BLaER1 (cell line): ENCODE data around the gene MYT1.

Source experiments
- H3K27ac ChIP-seq: shearing (Covaris generic); formaldehyde crosslinking; 2 replicates; pipeline ENCODE4 v1.8.1; 2022
- H3K27me3 ChIP-seq: shearing (Covaris generic); formaldehyde crosslinking; 2 replicates; pipeline ENCODE4 v1.8.1; 2022
- H3K36me3 ChIP-seq: shearing (Covaris generic); formaldehyde crosslinking; 2 replicates; pipeline ENCODE4 v1.8.1; 2022
- H3K4me1 ChIP-seq: shearing (Covaris generic); formaldehyde crosslinking; 2 replicates; pipeline ENCODE4 v1.8.1; 2022
- H3K4me2 ChIP-seq: shearing (Covaris generic); formaldehyde crosslinking; 2 replicates; pipeline ENCODE4 v1.8.1; 2022
- H3K4me3 ChIP-seq: shearing (Covaris generic); formaldehyde crosslinking; 2 replicates; pipeline ENCODE4 v1.8.1; 2022
- H3K9ac ChIP-seq: shearing (Covaris generic); formaldehyde crosslinking; 2 replicates; pipeline ENCODE4 v1.8.1; 2022
- H3K9me3 ChIP-seq: shearing (Covaris generic); formaldehyde crosslinking; 2 replicates; pipeline ENCODE4 v1.8.1; 2022
- H4K20me1 ChIP-seq: shearing (Covaris generic); formaldehyde crosslinking; 2 replicates; pipeline ENCODE4 v1.8.1; 2022
- Cebpa-rat ChIP-seq: shearing (Covaris generic); IDR thresholded peaks from 2 replicates; pipeline ENCODE4 v1.8.1; 2022

Gene MYT1

DNA sequence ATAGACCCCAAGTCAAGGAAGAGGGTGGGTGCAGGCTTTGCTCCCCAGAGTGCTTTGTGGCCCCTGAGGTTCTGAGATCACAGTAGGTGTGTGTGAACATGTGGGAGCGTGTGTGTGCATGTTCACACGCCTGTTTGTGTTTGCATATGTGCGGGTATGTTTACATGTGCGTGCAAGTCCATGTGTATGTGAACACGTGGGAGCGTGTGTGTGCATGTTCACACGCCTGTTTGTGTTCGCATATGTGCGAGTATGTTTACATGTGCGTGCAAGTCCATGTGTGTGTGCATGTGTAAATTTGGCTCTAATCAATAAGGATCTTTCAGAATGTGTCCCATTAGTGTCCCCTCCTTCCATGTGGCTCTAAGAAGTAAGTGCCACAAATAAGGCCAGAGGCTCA, 49.9 kb downstream of the MYT1 start:
- TF ChIP-seq Cebpa-rat, result no peak
- H3K27ac ChIP-seq, result no peak overlapping the region
- H3K9ac ChIP-seq, result 0 out of 2 replicates have a peak overlapping the region, but pooled peaks have one; percentile 23
- H3K4me1 ChIP-seq, result peaks cover 87% of the 10 kb centered on the region
- H3K4me2 ChIP-seq, result peak overlapping the region; percentile 77
- no peaks in the 10 kb centered on the region for H4K20me1 ChIP-seq
- no peaks in the 10 kb centered on the region for H3K27me3 ChIP-seq
- H3K4me3 ChIP-seq, result no peak overlapping the region
- no peaks in the 10 kb centered on the region for H3K36me3 ChIP-seq
- H3K9me3 ChIP-seq, result no peaks in the 10 kb centered on the region

DNA sequence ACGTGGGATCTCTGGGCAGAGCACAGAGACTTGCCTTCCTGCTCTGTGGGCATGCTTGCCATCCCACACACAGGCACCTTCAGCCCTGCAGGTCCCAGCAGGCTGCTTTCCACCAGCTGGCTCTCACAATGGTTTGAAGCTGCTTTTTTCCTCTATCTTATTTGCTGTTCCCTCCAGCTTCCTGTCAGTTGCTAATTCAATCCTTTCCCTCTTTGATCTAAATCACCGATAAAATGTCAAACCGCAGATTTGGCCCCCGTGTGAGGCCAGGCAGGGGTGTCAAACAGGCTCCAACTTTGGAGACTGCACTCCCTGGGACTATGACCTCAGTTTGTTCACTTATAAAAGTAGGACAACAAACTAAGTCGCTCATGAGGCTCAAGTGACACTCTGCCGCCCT, 50.7 kb downstream of the MYT1 start:
- Histone ChIP-seq H3K4me1 (peaks cover 95% of the 10 kb centered on the region), H3K27ac (peak overlapping the region; percentile 37), H3K9me3 (no peaks in the 10 kb centered on the region), H3K4me3 (no peak overlapping the region), H3K9ac (peak overlapping the region; percentile 23; the same call in 1 of the 2 replicates), H3K4me2 (peak overlapping the region; percentile 77), H3K36me3 (no peaks in the 10 kb centered on the region), H3K27me3 (no peaks in the 10 kb centered on the region), H4K20me1 (no peaks in the 10 kb centered on the region)
- TF ChIP-seq Cebpa-rat, result no peak

DNA sequence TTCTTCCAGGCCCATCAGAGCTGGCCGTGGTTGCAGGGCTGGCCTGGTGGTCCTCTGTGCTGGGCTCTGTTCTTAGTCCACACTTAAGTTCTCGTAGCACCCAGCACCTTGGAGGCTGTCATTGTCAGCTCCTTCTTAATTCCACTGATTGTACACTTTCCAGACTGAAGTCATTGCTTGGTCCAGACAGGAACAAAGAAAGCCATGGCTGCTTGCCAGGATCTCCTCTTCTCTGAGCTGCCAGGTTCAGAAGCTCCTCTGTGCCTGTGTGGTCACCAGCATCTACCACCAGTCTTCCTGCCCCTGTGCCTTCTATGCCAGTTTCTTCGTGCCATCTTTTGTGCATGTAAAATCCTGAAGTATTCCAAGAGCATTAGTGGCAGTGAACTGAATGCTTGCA, 51.8 kb downstream of the MYT1 start:
- H4K20me1 ChIP-seq, result no peaks in the 10 kb centered on the region
- H3K4me3 ChIP-seq, result no peak overlapping the region
- H3K9ac ChIP-seq, result no peak overlapping the region
- no peaks in the 10 kb centered on the region for H3K36me3 ChIP-seq
- H3K4me1 ChIP-seq, result peaks cover 93% of the 10 kb centered on the region
- H3K27me3 ChIP-seq, result no peaks in the 10 kb centered on the region
- no peak for TF ChIP-seq Cebpa-rat
- H3K4me2 ChIP-seq, result peak overlapping the region; percentile 77
- no peaks in the 10 kb centered on the region for H3K9me3 ChIP-seq
- H3K27ac ChIP-seq, result no peak overlapping the region

DNA sequence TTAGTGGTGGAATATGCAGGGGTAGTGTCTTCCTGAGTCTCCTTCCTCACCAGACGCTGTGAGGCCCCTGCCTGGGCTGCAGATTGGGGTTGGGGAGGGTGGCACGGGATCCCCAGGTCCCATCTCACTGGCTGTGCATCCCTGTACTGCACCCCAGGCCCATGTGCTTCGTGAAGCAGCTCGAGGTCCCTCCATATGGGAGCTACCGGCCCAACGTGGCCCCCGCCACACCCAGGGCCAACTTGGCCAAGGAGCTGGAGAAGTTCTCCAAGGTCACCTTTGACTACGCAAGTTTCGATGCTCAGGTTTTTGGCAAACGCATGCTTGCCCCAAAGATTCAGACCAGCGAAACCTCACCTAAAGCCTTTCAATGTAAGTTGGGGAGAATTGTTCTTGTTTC, 52.7 kb downstream of the MYT1 start:
- Histone ChIP-seq H3K27ac (no peak overlapping the region), H3K27me3 (no peaks in the 10 kb centered on the region), H3K9me3 (no peaks in the 10 kb centered on the region), H4K20me1 (no peaks in the 10 kb centered on the region), H3K36me3 (no peaks in the 10 kb centered on the region), H3K4me3 (no peak overlapping the region), H3K9ac (no peak overlapping the region), H3K4me1 (peaks cover 93% of the 10 kb centered on the region), H3K4me2 (peak overlapping the region; percentile 77)
- no peak for TF ChIP-seq Cebpa-rat

DNA sequence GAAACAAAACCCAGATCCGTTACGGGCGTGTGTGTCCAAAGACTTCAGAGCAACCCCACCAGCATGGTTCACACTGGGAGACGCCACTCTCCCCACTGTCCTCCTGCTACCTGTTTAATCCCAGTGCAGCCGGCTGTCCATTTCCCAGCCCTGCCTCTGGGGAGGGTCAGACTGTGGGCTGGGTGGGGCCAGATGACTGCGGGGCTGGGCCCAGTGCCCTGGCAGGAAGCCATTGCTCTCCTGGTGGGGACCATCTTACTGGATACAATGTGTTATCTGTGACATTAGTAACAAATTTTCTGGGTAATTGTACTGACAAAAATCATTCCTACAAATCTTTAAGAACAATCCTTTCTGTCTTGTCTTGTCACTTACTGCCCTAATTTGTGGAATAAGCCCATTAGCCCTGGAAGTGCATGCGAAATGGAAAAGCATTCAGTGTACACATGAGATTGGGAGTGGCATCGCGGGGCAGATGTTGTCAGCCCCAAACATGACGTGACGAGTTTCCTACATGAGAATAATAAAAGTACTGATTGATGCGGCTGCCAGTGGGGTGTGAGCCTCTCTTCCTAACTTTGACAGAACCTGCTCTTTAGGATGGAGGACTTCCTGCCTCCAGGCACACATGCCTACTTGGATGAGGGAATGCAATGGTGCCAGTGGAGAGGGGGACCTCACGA, 53.4 kb downstream of the MYT1 start:
- H4K20me1 ChIP-seq, result no peaks in the 10 kb centered on the region
- no peak overlapping the region for H3K9ac ChIP-seq
- H3K4me1 ChIP-seq, result peaks cover 94% of the 10 kb centered on the region
- no peaks in the 10 kb centered on the region for H3K36me3 ChIP-seq
- no peaks in the 10 kb centered on the region for H3K9me3 ChIP-seq
- H3K4me3 ChIP-seq, result no peak overlapping the region
- no peak overlapping the region for H3K27ac ChIP-seq
- peak overlapping the region; percentile 77 for H3K4me2 ChIP-seq
- no peaks in the 10 kb centered on the region for H3K27me3 ChIP-seq
- no peak for TF ChIP-seq Cebpa-rat

DNA sequence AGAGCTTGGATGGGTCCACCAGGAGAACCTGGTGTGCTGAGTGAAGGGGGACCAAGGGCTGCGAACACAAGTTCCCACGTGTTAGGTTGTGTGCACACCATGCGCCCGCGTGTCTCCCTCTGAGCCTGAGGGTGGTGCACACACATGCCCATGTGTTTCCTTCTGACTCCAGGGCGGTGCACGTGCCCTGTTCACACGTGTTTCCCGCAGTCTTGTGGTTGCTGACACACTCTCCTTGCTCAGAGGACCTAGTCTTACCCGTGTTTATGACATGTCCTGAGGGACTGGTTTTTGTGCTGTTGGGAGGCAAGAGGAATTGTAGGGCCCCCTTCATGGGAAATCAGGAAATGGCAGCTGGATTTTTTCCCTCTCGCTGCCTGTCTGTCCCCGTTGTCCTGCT, 55.0 kb downstream of the MYT1 start:
- H3K4me2 ChIP-seq, result peak overlapping the region; percentile 51
- no peak overlapping the region for H3K9ac ChIP-seq
- H3K4me1 ChIP-seq, result peaks cover 94% of the 10 kb centered on the region

DNA sequence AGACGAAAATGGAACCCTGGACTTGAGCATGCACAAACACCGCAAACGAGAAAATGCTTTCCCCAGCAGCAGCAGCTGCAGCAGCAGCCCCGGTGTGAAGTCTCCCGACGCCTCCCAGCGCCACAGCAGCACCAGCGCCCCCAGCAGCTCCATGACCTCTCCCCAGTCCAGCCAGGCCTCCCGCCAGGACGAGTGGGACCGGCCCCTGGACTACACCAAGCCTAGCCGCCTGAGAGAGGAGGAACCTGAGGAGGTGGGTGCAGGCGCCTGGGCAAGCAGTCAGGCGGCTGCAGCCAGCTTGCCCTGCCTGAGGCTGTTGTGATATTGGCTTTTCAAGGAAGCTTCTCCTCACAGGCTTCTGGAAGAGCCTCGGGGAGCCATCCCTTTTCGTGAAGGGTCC, 55.5 kb downstream of the MYT1 start:
- no peaks in the 10 kb centered on the region for H3K9me3 ChIP-seq
- peak overlapping the region; percentile 51 for H3K4me2 ChIP-seq
- no peaks in the 10 kb centered on the region for H3K36me3 ChIP-seq
- no peaks in the 10 kb centered on the region for H3K27me3 ChIP-seq
- no peak overlapping the region for H3K4me3 ChIP-seq
- H3K27ac ChIP-seq, result no peak overlapping the region
- no peak overlapping the region for H3K9ac ChIP-seq
- TF ChIP-seq Cebpa-rat, result no peak
- no peaks in the 10 kb centered on the region for H4K20me1 ChIP-seq
- peaks cover 94% of the 10 kb centered on the region for H3K4me1 ChIP-seq

More for the DNA sequence above, 55.0 kb downstream of the MYT1 start:
- no peak overlapping the region for H3K27ac ChIP-seq
- no peaks in the 10 kb centered on the region for H3K9me3 ChIP-seq
- no peak overlapping the region for H3K4me3 ChIP-seq
- TF ChIP-seq Cebpa-rat, result no peak
- H3K27me3 ChIP-seq, result no peaks in the 10 kb centered on the region
- H4K20me1 ChIP-seq, result no peaks in the 10 kb centered on the region
- H3K36me3 ChIP-seq, result no peaks in the 10 kb centered on the region

DNA sequence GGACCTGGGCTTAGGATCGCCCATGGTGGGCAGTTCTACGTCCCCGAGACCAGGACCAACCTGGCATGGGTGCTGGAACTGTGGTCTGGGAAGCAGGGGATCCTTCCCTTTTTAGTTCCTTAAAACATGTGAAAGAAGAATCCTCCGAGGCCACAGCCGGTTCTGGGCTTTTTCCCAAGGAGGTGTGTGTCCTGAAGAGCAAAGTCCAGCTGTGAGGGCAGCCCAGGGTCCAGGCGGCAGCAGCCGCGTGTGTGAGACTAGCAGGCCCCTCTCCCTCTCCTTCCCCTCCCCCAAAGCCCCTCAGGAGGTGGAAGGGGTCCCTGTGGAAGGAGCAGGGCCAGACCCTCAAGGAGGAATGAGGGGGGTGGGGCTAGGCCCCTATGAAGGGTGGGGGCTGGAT, 56.2 kb downstream of the MYT1 start:
- Histone ChIP-seq H3K4me3 (no peak overlapping the region), H3K27ac (no peak overlapping the region), H3K36me3 (no peaks in the 10 kb centered on the region), H3K9ac (no peak overlapping the region), H3K4me1 (peaks cover 94% of the 10 kb centered on the region), H3K27me3 (peaks cover 3% of the 10 kb centered on the region; the same call in 1 of the 2 replicates), H3K4me2 (no peak overlapping the region), H4K20me1 (no peaks in the 10 kb centered on the region), H3K9me3 (no peaks in the 10 kb centered on the region)
- no peak for TF ChIP-seq Cebpa-rat

DNA sequence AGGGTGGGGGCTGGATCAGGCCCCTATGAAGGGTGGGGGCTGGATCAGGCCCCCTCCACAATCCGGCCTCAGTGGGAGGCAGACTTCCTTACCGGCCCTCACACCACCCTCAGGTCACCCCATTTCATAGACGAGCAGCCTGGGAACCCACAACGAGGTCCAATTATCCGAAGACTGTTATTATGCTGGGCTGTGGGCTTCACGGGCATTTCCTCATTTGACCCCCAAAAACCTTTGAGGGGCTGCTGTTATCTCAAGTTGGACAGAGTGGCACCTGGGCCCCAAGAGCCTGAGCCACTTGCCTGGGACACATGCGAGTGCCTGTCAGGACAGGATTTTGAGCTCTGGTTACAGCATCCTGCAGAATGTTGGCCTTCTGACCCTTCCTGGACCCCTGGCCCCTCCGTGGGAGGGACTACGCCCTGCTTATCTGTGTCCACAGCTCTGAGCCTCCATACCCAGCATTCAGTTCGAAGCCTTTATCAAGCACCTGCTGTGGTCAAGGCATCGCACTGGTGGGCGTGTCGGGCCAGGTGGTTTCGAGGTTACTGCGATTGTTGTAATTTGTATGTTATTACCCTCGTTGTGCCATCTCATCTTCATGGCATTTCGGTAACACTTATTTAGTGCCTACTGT, 56.8 kb downstream of the MYT1 start:
- no peak for TF ChIP-seq Cebpa-rat
- no peak overlapping the region for H3K27ac ChIP-seq
- no peaks in the 10 kb centered on the region for H3K9me3 ChIP-seq
- peaks cover 94% of the 10 kb centered on the region for H3K4me1 ChIP-seq
- H4K20me1 ChIP-seq, result no peaks in the 10 kb centered on the region
- H3K36me3 ChIP-seq, result no peaks in the 10 kb centered on the region
- no peak overlapping the region for H3K9ac ChIP-seq
- H3K27me3 ChIP-seq, result peaks cover 9% of the 10 kb centered on the region; the same call in 1 of the 2 replicates
- no peak overlapping the region for H3K4me3 ChIP-seq
- H3K4me2 ChIP-seq, result 0 out of 2 replicates have a peak overlapping the region, but pooled peaks have one; percentile 13

DNA sequence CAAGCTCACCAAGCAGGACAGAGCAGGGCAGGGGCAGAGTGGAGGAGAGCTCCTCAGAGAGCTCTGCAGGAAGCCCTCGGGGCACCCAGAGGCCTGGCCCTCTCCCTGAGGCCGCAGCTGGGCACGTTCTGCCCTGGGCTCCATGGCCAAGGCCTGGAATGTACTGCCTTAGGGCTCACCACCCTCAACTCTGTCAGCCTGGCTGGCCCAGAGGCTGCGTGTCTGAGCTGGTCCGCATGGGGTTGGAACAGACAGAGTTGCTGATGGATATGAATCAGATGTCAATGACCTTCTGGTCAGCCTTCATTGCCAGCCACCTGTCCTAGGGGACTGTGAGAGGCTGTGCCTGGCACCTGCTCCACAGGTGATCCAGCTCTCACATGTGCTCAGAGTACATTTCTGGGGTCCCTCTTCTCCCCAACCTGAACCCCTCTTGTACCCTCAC, 58.1 kb downstream of the MYT1 start:
- H3K9me3 ChIP-seq, result no peaks in the 10 kb centered on the region
- TF ChIP-seq Cebpa-rat, result no peak
- peaks cover 94% of the 10 kb centered on the region for H3K4me1 ChIP-seq
- H3K9ac ChIP-seq, result 0 out of 2 replicates have a peak overlapping the region, but pooled peaks have one; percentile 10
- H3K4me2 ChIP-seq, result peak overlapping the region; percentile 81
- no peaks in the 10 kb centered on the region for H3K36me3 ChIP-seq
- 0 out of 2 replicates have a peak overlapping the region, but pooled peaks have one; percentile 5 for H3K27ac ChIP-seq
- H4K20me1 ChIP-seq, result no peaks in the 10 kb centered on the region
- peaks cover 22% of the 10 kb centered on the region for H3K27me3 ChIP-seq
- no peak overlapping the region for H3K4me3 ChIP-seq
